Urinary bladder (tissue), 4 donors: ENCODE results near the gene TLX1. TPM values are rescaled to one million over a fixed set of nuclear protein-coding genes. Genes with fewer than 3 reads are reported as not detected.

Source experiments
- DNase-seq: peaks from one replicate; pipeline ENCODE4 v3.0.0-alpha.2; 2015; ENCODE audit errors: extremely low spot score
- H3K27ac ChIP-seq: one replicate; pipeline ENCODE4 v1.5.1; 2013; ENCODE audit warnings: low read depth, mild to moderate bottlenecking, moderate library complexity
- H3K36me3 ChIP-seq: one replicate; pipeline ENCODE4 v1.6.1; 2013; ENCODE audit warnings: mild to moderate bottlenecking, moderate library complexity; ENCODE audit not compliant: insufficient read depth
- H3K4me1 ChIP-seq: one replicate; pipeline ENCODE4 v1.6.1; 2013; ENCODE audit warnings: mild to moderate bottlenecking, moderate library complexity; ENCODE audit not compliant: insufficient read depth
- H3K4me3 ChIP-seq: one replicate; pipeline ENCODE4 v1.5.1; 2013; ENCODE audit warnings: low read depth, low read length
- WGBS: extraction: QIAGEN DNeasy Blood & Tissue Kit; methylation state at CpG from one replicate; pipeline ENCODE4 v1.1.7; 2013; 5-methylcytosine and 5-hydroxymethylcytosine counted together
- polyA plus RNA-seq: library from polyadenylated mRNA; stranded (reverse); fragments of 200-250 nt; gene quantifications from one replicate; pipeline ENCODE4 v1.2.3, GENCODE V29; 2013
- total RNA-seq: library from RNA; depleted of rRNA; stranded (reverse); fragments of >200 nt; gene quantifications from one replicate; pipeline ENCODE4 v1.2.3, GENCODE V29; 2014
- donor health status: healthy with polysubstance abuse.
- donor health status: healthy.

TLX1 gene
- total and polyA plus RNA-seq, 2 donors: not detected

- WGBS: 4% methylated on average over 20 of the region's 20 CpGs
- no peak overlapping the region for H3K27ac ChIP-seq
- no peak overlapping the region for H3K4me3 ChIP-seq
- H3K4me1 ChIP-seq: no peaks in the 10 kb centered on the region
- no peaks in the 10 kb centered on the region for H3K36me3 ChIP-seq
- DNase-seq: peak; percentile 51
Measured at GRCh38 chr10:101161494-101162299, 30.6 kb downstream of the TLX1 start.

- Histone ChIP-seq H3K4me1 (no peaks in the 10 kb centered on the region), H3K4me3 (no peak overlapping the region), H3K27ac (no peak overlapping the region), H3K36me3 (no peaks in the 10 kb centered on the region)
- 43% methylated on average over 3 of the region's 3 CpGs for WGBS
- DNase-seq: no peak
Measured at GRCh38 chr10:101162677-101163076, 31.6 kb downstream of the TLX1 start.

GRCh38 chr10:101164020-101164419 lies 32.9 kb downstream of the TLX1 start:
- Histone ChIP-seq H3K4me3 (no peak overlapping the region), H3K27ac (no peak overlapping the region), H3K4me1 (no peaks in the 10 kb centered on the region), H3K36me3 (no peaks in the 10 kb centered on the region)
- 37% methylated on average over 4 of the region's 4 CpGs for WGBS
- DNase-seq: no peak

- DNase-seq: no peak
- no peaks in the 10 kb centered on the region for H3K36me3 ChIP-seq
- H3K4me3 ChIP-seq: no peak overlapping the region
- H3K4me1 ChIP-seq: no peaks in the 10 kb centered on the region
- no peak overlapping the region for H3K27ac ChIP-seq
- WGBS: 70% methylated on average over 3 of the region's 3 CpGs
Measured at GRCh38 chr10:101165736-101166135, 34.6 kb downstream of the TLX1 start.

GRCh38 chr10:101166430-101166829 lies 35.3 kb downstream of the TLX1 start:
- Histone ChIP-seq H3K4me1 (no peaks in the 10 kb centered on the region), H3K4me3 (no peak overlapping the region), H3K27ac (no peak overlapping the region), H3K36me3 (no peaks in the 10 kb centered on the region)
- DNase-seq: no peak
- 88% methylated on average over 2 of the region's 2 CpGs for WGBS

- no peaks in the 10 kb centered on the region for H3K4me1 ChIP-seq
- 67% methylated on average over 2 of the region's 2 CpGs for WGBS
- H3K4me3 ChIP-seq: no peak overlapping the region
- H3K36me3 ChIP-seq: no peaks in the 10 kb centered on the region
- H3K27ac ChIP-seq: no peak overlapping the region
- no peak for DNase-seq
Measured at GRCh38 chr10:101172741-101173140, 41.6 kb downstream of the TLX1 start.

GRCh38 chr10:101174319-101174718 lies 43.2 kb downstream of the TLX1 start:
- DNase-seq: no peak
- Histone ChIP-seq H3K4me1 (no peaks in the 10 kb centered on the region), H3K27ac (no peak overlapping the region), H3K36me3 (no peaks in the 10 kb centered on the region), H3K4me3 (no peak overlapping the region)
- 96% methylated on average over 2 of the region's 2 CpGs for WGBS

- H3K27ac ChIP-seq: no peak overlapping the region
- H3K4me1 ChIP-seq: no peaks in the 10 kb centered on the region
- 77% methylated on average over 4 of the region's 4 CpGs for WGBS
- H3K36me3 ChIP-seq: no peaks in the 10 kb centered on the region
- no peak for DNase-seq
- no peak overlapping the region for H3K4me3 ChIP-seq
Measured at GRCh38 chr10:101176577-101176976, 45.5 kb downstream of the TLX1 start.

- H3K27ac ChIP-seq: no peak overlapping the region
- 77% methylated on average over 2 of the region's 2 CpGs for WGBS
- no peaks in the 10 kb centered on the region for H3K36me3 ChIP-seq
- no peak overlapping the region for H3K4me3 ChIP-seq
- no peaks in the 10 kb centered on the region for H3K4me1 ChIP-seq
- no peak for DNase-seq
Measured at GRCh38 chr10:101182936-101183335, 51.8 kb downstream of the TLX1 start.

- WGBS: 69% methylated on average over 6 of the region's 6 CpGs
- Histone ChIP-seq H3K27ac (no peak overlapping the region), H3K4me1 (no peaks in the 10 kb centered on the region), H3K36me3 (no peaks in the 10 kb centered on the region), H3K4me3 (no peak overlapping the region)
- no peak for DNase-seq
Measured at GRCh38 chr10:101183458-101184183, 52.5 kb downstream of the TLX1 start.

Other genes with a start within 250 kb of the TLX1 start
- 114 TPM for gene SLF2, start 218.3 kb upstream of the TLX1 start, total RNA-seq
- 13.9 TPM for gene SLF2, start 218.3 kb upstream of the TLX1 start, polyA plus RNA-seq
- gene SEMA4G, start 161.8 kb upstream of the TLX1 start, total RNA-seq: 1.2 TPM
- 2.3 TPM for gene SEMA4G, start 161.8 kb upstream of the TLX1 start, polyA plus RNA-seq
- gene MRPL43, start 143.8 kb upstream of the TLX1 start, total RNA-seq: 35.4 TPM
- gene MRPL43, start 143.8 kb upstream of the TLX1 start, polyA plus RNA-seq: 153 TPM
- 3.2 TPM for gene TWNK, start 143.8 kb upstream of the TLX1 start, total RNA-seq
- gene TWNK, start 143.8 kb upstream of the TLX1 start, polyA plus RNA-seq: 7.9 TPM
- gene LZTS2, start 131.5 kb upstream of the TLX1 start, total RNA-seq: 35.6 TPM
- gene LZTS2, start 131.5 kb upstream of the TLX1 start, polyA plus RNA-seq: 142 TPM
- 0.21 TPM for gene PDZD7, start 100.2 kb upstream of the TLX1 start, total RNA-seq
- 0.46 TPM for gene PDZD7, start 100.2 kb upstream of the TLX1 start, polyA plus RNA-seq
- gene SFXN3, start 100.1 kb upstream of the TLX1 start, total RNA-seq: 29.9 TPM
- 34.7 TPM for gene SFXN3, start 100.1 kb upstream of the TLX1 start, polyA plus RNA-seq
- gene KAZALD1, start 69.3 kb upstream of the TLX1 start, total RNA-seq: 27.0 TPM
- gene KAZALD1, start 69.3 kb upstream of the TLX1 start, polyA plus RNA-seq: 5.9 TPM
- gene LBX1, start 98.2 kb downstream of the TLX1 start, total RNA-seq: not detected
- gene LBX1, start 98.2 kb downstream of the TLX1 start, polyA plus RNA-seq: not detected
- gene BTRC, start 222.9 kb downstream of the TLX1 start, total RNA-seq: 17.0 TPM
- gene BTRC, start 222.9 kb downstream of the TLX1 start, polyA plus RNA-seq: 8.5 TPM